K562 (cell line): ENCODE measurements around the gene C3. TPM values are rescaled to one million over a fixed set of nuclear protein-coding genes. Genes with fewer than 3 reads are reported as not detected.
A peak's percentile ranks its signal among the peaks of the same experiment; 100 is the strongest.

Experiments
- EHMT2 ChIP-seq: fragments of 450-650 bp; IDR thresholded peaks from 2 replicates; pipeline ENCODE4 v1.6.1; 2018; ENCODE audit warnings: antibody characterized with exemption
- ETV1 ChIP-seq: fragments of 450-650 bp; conservative IDR thresholded peaks from 2 replicates; pipeline ENCODE4 v1.6.1; 2016; ENCODE audit warnings: missing genetic modification characterization, control low read depth, low read depth, missing compliant biosample characterization
- HMG20B ChIP-seq: fragments of 250-450 bp; sonication (Bioruptor Pico); IDR thresholded peaks from 2 replicates; pipeline ENCODE4 v1.5.0; 2021; ENCODE audit warnings: mild to moderate bottlenecking
- polyA plus RNA-seq, 8 experiments: library from polyadenylated mRNA; depleted of rRNA in 4 of 8; stranded (reverse) in 5 of 8; unstranded in 3 of 8; fragments of >200 nt; fragmentation: Nextera tagmentation in 2 of 8; fragmentation: Illumina TruSeq in 1 of 8; extraction: Ambion mirVana in 2 of 8; extraction: Trizol in 1 of 8; gene quantifications; 2 replicates each; pipeline versions ENCODE4 v1.2.1 to v1.2.3, GENCODE V29; 2011 to 2014; ENCODE audit warnings: inconsistent platforms in 1 of 8, missing spikeins in 1 of 8
- total RNA-seq, 7 experiments: library from RNA; depleted of rRNA in 6 of 7; stranded (reverse); fragments of >200 nt in 6 of 7; fragmentation: Illumina TruSeq in 2 of 7; extraction: Trizol in 2 of 7; gene quantifications; 2 replicates each; pipeline versions ENCODE4 v1.2.1 to v1.2.3, GENCODE V29; 2011 to 2021; ENCODE audit warnings: low replicate concordance in 1 of 7
- TF ChIP-seq, protein P1 (sequence below): fragments of 450-650 bp; formaldehyde crosslinking; IDR thresholded peaks from 2 replicates; pipeline ENCODE4 v1.4.0; 2022; ENCODE audit warnings: missing genetic modification characterization
- TF ChIP-seq, protein P2 (sequence below): fragments of 450-650 bp; IDR thresholded peaks from 2 replicates; pipeline ENCODE4 v1.6.1; 2018; ENCODE audit not compliant: partially characterized antibody

C3 gene
- total and polyA plus RNA-seq, 9 of the 15 experiments (the other 6 are each of a cell fraction or from before 2014, with no cell fraction given): 0.59 to 10.6 (median 2.2) TPM

DNA sequence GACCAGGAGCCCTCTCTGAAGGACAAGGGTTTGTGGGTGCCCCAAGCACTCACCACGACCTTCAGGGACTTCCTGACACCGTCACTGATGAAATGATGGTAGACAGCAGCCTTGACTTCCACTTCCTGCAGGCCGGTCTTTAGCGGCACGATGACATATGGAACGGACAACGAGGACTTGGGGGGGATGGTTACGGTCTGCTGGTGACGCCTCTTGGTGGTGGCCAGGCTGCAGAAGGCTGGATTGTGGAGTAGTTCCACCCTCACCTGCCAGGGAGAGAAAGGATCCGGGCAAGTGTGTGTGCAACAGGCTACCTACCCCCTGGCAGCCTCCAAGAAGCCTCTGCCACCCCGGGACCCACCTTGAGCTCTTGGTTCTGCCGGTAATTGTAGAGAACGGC is 23.2 kb downstream of the C3 start (continued):
- TF ChIP-seq, protein P1, sequence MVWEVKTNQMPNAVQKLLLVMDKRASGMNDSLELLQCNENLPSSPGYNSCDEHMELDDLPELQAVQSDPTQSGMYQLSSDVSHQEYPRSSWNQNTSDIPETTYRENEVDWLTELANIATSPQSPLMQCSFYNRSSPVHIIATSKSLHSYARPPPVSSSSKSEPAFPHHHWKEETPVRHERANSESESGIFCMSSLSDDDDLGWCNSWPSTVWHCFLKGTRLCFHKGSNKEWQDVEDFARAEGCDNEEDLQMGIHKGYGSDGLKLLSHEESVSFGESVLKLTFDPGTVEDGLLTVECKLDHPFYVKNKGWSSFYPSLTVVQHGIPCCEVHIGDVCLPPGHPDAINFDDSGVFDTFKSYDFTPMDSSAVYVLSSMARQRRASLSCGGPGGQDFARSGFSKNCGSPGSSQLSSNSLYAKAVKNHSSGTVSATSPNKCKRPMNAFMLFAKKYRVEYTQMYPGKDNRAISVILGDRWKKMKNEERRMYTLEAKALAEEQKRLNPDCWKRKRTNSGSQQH: no peak
- TF ChIP-seq, protein P2, sequence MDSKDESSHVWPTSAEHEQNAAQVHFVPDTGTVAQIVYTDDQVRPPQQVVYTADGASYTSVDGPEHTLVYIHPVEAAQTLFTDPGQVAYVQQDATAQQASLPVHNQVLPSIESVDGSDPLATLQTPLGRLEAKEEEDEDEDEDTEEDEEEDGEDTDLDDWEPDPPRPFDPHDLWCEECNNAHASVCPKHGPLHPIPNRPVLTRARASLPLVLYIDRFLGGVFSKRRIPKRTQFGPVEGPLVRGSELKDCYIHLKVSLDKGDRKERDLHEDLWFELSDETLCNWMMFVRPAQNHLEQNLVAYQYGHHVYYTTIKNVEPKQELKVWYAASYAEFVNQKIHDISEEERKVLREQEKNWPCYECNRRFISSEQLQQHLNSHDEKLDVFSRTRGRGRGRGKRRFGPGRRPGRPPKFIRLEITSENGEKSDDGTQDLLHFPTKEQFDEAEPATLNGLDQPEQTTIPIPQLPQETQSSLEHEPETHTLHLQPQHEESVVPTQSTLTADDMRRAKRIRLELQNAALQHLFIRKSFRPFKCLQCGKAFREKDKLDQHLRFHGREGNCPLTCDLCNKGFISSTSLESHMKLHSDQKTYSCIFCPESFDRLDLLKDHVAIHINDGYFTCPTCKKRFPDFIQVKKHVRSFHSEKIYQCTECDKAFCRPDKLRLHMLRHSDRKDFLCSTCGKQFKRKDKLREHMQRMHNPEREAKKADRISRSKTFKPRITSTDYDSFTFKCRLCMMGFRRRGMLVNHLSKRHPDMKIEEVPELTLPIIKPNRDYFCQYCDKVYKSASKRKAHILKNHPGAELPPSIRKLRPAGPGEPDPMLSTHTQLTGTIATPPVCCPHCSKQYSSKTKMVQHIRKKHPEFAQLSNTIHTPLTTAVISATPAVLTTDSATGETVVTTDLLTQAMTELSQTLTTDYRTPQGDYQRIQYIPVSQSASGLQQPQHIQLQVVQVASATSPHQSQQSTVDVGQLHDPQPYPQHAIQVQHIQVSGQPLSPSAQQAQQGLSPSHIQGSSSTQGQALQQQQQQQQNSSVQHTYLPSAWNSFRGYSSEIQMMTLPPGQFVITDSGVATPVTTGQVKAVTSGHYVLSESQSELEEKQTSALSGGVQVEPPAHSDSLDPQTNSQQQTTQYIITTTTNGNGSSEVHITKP: peak; percentile 96
- no peak for TF ChIP-seq HMG20B (CRISPR knock-in tag)
- TF ChIP-seq EHMT2: no peak
- TF ChIP-seq ETV1 (tag): 0 out of 2 replicates have a peak, but pooled peaks have one; percentile 19
